Activated naive CD4-positive, alpha-beta T cell treated with Interleukin-2 at 50 U/mL for 16 hours (primary cell): ENCODE measurements around the gene DNAAF1.
"Not testable (repeated sequence)": the region's sequence is repeated elsewhere in the genome, so short reads cannot be mapped to it uniquely, and the experiment has no call there.

Experiments used
- DNase-seq: peaks from one replicate; pipeline ENCODE4 v3.0.0-alpha.2; 2020

The DNAAF1 gene

DNA sequence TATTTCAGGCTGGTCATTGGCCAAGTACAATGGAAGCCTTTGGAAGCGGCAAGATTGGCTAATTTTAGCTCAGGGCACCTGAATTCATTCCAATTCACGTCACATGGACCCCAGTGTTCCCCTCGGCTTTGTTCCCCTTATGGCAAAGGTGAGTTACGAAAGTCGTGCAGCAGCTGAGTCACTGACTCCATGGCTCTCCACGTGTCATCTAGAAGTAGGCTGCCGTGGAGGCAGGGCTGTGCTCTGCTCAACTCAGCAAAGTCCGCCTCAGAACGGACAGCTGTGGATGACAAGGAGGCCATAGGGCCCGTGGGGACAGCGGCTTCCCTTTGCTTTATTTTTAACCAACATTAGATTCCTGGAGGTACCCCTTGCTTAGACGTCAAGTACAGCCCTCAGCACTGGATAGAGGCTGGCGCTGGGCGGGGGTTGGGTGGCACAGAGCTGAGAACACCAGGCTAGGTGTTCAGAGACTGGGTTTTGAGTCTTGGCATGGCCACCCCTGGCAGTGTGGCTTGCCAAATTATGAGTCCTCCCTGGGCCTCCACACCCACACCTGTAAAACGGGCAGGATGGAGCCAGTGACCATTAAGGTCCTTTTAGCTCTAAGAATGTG, 69.5 kb downstream of the DNAAF1 start:
- DNase-seq: no peak

DNA sequence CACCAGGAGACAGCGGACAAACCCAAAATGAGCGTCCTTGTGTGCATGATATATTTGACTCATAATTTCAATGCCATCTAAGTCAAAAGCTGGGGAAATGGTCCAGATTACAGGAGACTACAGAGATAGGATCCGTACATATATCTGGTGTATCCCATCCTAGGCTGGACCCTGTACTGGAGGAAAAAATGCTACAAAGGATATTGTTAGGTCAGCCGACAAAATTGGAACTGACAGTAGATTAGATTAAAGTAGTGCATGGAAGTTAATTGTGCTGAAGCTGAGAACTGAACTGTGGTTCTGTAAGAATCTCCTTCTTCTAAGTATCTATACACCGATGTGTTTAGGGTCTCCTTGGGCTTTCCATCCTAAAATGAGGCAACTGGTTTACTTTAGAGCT, 70.4 kb downstream of the DNAAF1 start:
- no peak for DNase-seq

DNA sequence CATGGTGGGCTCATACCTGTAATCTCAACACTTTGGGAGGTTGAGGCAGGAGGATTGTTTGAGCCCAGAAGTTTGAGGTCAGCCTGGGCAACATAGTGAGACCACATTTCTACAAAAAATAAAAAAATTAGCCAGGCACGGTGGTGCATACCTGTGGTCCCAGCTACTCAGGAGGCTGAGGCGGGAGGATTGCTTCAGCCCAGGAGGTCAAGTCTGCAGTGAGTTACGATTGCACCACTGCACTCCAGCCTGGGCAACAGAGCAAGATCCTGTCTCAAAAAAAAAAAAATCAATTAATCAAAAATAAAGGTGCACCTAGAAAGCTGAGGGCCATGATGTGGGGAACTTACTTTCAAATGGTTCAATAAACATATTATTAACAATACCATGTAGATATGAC, 71.0 kb downstream of the DNAAF1 start:
- DNase-seq: not testable (repeated sequence)

DNA sequence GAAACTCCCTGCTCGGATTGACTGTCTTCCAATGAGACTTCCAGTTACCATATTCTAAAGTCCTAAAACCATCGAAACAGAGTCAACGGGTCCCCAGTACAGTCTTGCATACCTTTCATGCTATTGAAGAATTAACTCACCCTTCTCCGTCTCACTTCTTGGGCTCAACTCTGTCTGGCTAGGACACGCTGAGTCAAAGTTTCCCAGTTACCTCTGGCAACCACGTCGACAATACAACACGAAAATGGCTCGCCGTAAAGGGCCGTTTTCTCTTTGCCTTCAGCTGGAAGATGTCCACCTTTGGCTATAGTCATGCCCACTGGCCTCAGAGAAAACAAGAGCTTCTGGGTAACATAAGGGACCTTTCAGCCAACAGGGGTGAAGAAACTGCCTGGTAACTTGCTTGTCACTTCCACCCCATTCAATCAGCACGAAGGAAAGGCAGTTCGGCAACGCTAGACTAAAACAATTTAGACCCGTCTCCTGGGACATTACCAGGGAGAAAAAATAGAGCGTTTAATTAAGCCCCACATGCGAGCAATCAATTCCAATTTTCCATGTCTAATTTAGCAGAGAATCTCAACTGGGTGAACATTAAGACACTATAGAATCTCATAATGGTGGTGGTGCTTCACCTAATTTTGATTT, 73.2 kb downstream of the DNAAF1 start:
- DNase-seq: no peak

DNA sequence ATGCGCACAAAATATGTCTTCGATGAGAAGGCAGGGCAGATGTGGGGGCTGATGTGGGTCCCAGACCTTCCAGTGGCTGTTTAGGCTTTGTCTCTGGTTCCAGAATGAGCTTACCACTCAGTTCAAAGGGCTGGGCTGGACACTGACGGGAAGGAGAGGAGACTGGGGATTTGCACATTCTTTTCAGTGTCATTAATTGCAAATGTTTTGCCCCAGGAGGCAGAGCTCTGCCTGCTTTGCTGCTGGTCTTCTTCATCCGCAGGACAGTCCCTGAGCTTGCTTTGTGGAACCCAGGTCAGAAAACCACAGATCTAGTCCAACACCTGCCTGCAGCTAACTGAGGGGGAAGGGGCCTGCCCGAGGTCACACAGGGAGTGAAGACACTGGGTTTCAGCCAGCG, 73.8 kb downstream of the DNAAF1 start:
- no peak for DNase-seq

DNA sequence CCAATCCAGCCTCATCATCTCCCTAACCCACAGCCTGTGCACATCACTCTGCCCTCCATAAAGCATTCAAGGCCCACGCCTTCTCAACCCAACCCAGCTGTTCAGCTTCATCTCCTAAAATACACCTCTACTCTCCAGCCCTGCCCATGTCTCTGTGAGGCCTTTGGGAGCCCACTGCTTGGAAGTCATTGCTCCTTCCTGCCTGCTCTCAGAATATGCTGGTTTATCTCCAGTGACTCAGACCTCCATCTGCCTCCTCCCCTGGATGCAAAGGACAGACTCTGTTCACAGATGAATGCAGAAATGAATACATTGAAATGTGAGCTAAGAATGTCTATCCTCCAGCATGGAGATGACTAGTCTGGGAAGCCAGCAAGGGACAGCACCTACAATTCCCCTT, 75.7 kb downstream of the DNAAF1 start:
- no peak for DNase-seq

DNA sequence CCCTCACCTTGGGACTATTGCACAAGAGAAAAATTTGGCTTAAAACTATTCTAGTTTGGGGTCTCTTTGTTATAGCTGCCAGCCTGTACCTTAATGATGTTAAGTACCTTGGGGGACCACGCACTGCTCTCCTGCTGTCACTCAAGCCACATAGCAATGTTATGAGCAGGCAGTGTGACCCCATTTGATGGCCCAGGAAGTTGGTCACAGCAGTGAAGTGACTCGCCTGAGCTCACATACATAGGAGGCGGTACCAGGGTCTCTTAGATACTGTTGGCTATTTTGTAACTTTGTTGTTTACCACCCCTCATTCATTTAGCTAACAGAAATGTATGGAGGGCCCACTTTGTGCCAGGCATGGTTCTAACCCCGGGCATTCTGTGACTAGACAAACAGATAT, 78.3 kb downstream of the DNAAF1 start:
- no peak for DNase-seq

DNA sequence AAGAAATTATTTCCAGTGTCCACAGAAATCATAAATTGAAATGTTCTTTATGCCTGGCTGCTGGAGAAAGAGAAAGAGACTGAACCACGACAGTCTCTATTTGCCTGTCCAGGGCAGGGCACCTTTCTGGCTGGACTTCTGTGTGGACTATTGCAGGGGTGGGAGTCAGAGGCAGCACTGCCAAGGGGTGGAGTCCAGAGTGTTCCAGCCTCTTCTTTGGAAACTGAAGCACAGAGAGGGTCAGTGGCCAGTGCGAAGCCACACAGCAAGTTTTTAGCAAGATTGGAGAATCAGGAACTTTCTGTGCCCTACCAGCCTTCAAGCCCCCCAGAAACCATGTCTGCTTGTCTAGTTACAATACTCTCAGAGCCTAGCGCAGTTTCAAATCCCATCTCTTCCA, 79.4 kb downstream of the DNAAF1 start:
- no peak for DNase-seq

DNA sequence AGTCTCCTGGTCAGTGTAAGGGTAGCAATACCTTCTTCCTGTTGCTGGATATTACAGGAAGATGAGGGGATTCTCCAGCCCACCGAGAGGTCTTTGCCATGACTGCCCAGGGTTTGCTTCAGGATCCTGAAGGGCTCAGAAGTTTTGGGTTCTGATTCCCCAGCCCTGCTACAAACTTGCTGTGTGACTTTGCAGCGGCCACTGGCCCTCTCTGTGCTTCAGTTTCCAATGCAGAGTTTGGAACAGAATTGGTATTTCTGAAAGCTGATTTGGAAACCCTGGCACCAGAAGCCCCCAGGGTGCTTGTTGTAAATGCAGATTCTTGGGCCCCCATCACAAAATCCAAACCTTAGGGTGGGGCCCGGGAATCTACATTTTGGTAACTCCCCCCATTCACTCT, 80.0 kb downstream of the DNAAF1 start:
- DNase-seq: no peak

DNA sequence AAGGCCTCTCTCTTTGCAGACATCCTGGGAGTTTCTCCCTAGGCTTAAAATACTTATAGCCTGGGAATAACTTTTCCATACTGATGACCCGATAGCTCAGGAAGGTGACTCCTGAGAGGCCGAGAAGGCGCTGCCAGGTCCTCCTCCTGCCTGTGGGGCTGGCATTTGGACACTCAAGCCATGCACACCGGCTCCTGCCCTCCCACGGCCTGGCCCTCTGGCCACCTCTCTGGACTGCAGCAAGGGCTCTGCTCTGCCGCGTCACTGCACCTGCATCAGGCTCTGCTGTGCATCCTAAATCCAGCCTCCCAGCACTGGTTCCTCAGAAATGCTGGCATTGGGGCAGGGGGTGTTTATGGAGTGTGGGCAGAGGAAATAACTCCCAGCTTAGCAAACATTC, 80.5 kb downstream of the DNAAF1 start:
- DNase-seq: no peak

DNA sequence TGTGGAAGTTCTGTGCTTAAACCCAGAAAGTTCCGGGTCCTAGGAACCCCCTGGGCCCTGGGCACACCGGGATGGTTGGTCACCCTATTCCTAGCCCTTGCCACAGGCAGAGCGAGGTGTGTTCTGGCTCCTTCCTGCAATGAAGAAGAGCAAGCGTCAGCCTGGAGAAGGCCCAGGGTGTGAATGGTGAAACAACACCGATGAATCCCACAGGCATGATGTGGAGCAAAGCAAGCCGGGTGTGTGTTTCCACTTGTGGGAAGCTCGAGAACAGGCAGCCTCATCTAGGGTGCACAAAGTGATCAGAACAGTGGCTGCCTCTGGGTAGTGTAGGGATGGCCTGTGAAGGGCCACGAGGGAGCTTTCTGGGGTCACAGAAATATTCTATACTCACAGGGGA, 80.9 kb downstream of the DNAAF1 start:
- no peak for DNase-seq
